ENCODE results near the gene RAB1A. TPM values are rescaled to one million over a fixed set of nuclear protein-coding genes. Genes with fewer than 3 reads are reported as not detected.
"Not testable (repeated sequence)": the region's sequence is repeated elsewhere in the genome, so short reads cannot be mapped to it uniquely, and the experiment has no call there.

RAB1A gene
- total RNA-seq, 2 experiments from 2014 or later = 71.8 to 75.8 TPM

GRCh38 chr2:65130664-65131175 lies 814 bp upstream of the RAB1A start:
- Mint-ChIP-seq H3K36me3 (ENCODE audit: low read depth) (peaks cover 13% of the 10 kb centered on the region), H3K27ac (peak overlapping the region; percentile 100)
- POLR2A ChIA-PET = interaction anchor here (0.6 to 2.0 kb wide), 6 partner anchors 11 to 97 kb away, joined by 3 to 11 read pairs (median 3); partner anchors contain the start of gene ACTR2

GRCh38 chr2:65129286-65129825 lies 550 bp downstream of the RAB1A start:
- ChIA-PET POLR2A (interaction anchor here (0.5 to 2.0 kb wide), 13 partner anchors 10 to 301 kb away, joined by 3 to 11 read pairs (median 3); partner anchors contain the start of gene ACTR2), CTCF (interaction anchor here (0.9 to 3.4 kb wide), 9 partner anchors 9 to 98 kb away, joined by 3 to 23 read pairs (median 4); partner anchors contain the start of gene ACTR2)
- no peak for TF ChIP-seq CTCF (IDR thresholded peaks at IDR 0.05)
- intact Hi-C loops (cut with micrococcal nuclease) = loop anchor here (5.0 kb wide), 1 partner anchor 62 kb away; no protein-coding TSS in a partner anchor
- H3K4me1 Mint-ChIP-seq (ENCODE audit: low read depth) = peaks cover 41% of the 10 kb centered on the region
- peak overlapping the region; percentile 100 for H3K4me3 Mint-ChIP-seq
- no peaks in the 10 kb centered on the region for H3K27me3 Mint-ChIP-seq
- peak; percentile 2 for ATAC-seq
- H3K36me3 Mint-ChIP-seq (ENCODE audit: low read depth) = peaks cover 18% of the 10 kb centered on the region
- no peaks in the 10 kb centered on the region for H3K9me3 Mint-ChIP-seq
- peak overlapping the region; percentile 100 for H3K27ac Mint-ChIP-seq
- peak; percentile 44 for DNase-seq

More at GRCh38 chr2:65130664-65131175, 814 bp upstream of the RAB1A start:
- intact Hi-C loops (cut with micrococcal nuclease) = no loop called here
- ATAC-seq (peak; percentile 3), DNase-seq (no peak)
- Mint-ChIP-seq H3K27me3 (no peaks in the 10 kb centered on the region), H3K9me3 (no peaks in the 10 kb centered on the region), H3K4me1 (ENCODE audit: low read depth) (peaks cover 30% of the 10 kb centered on the region), H3K4me3 (peak overlapping the region; percentile 100)
- no peak for TF ChIP-seq CTCF (IDR thresholded peaks at IDR 0.05)
- CTCF ChIA-PET = interaction anchor here (0.6 to 3.4 kb wide), 6 partner anchors 11 to 213 kb away, joined by 3 to 23 read pairs (median 3); partner anchors contain the start of gene CEP68

- intact Hi-C loops (cut with micrococcal nuclease) = loop anchor here (5.0 kb wide), 1 partner anchor 61 kb away; no protein-coding TSS in a partner anchor
- TF ChIP-seq CTCF (IDR thresholded peaks at IDR 0.05) = no peak
- no peaks in the 10 kb centered on the region for H3K9me3 Mint-ChIP-seq
- ChIA-PET CTCF (interaction anchor here (1.0 to 3.4 kb wide), 5 partner anchors 46 to 98 kb away, joined by 3 to 23 read pairs (median 4); partner anchors contain the start of genes ACTR2 and CEP68), POLR2A (interaction anchor here (0.5 to 2.0 kb wide), 11 partner anchors 9 to 149 kb away, joined by 3 to 11 read pairs (median 3); partner anchors contain the start of gene ACTR2)
- DNase-seq (peak; percentile 20), ATAC-seq (no peak)
- peak overlapping the region; percentile 100 for H3K27ac Mint-ChIP-seq
- H3K27me3 Mint-ChIP-seq = no peaks in the 10 kb centered on the region
- peak overlapping the region; percentile 100 for H3K4me3 Mint-ChIP-seq
- peaks cover 42% of the 10 kb centered on the region for H3K4me1 Mint-ChIP-seq (ENCODE audit: low read depth)
- peaks cover 19% of the 10 kb centered on the region for H3K36me3 Mint-ChIP-seq (ENCODE audit: low read depth)
Observed at GRCh38 chr2:65128297-65129190, 1.4 kb downstream of the RAB1A start.

GRCh38 chr2:65125457-65125856 lies 4.4 kb downstream of the RAB1A start:
- ChIA-PET CTCF (interaction anchor here (0.9 to 1.6 kb wide), 5 partner anchors 10 to 61 kb away, joined by 3 to 12 read pairs (median 3); no protein-coding TSS in a partner anchor), POLR2A (interaction anchor here (0.6 to 1.0 kb wide), 3 partner anchors 10 to 105 kb away, joined by 3 to 6 read pairs (median 4); no protein-coding TSS in a partner anchor)
- Mint-ChIP-seq H3K36me3 (ENCODE audit: low read depth) (peaks cover 24% of the 10 kb centered on the region), H3K4me1 (ENCODE audit: low read depth) (peaks cover 54% of the 10 kb centered on the region)
- intact Hi-C loops (cut with micrococcal nuclease) = loop anchor here (5.0 kb wide), 1 partner anchor 58 kb away; no protein-coding TSS in a partner anchor
- not testable (repeated sequence) for H3K27me3 Mint-ChIP-seq, H3K27ac Mint-ChIP-seq, H3K4me3 Mint-ChIP-seq, ATAC-seq, H3K9me3 Mint-ChIP-seq
- peak; percentile 54 for DNase-seq

- no peaks in the 10 kb centered on the region for H3K9me3 Mint-ChIP-seq
- ATAC-seq (no peak), DNase-seq (no peak)
- no peaks in the 10 kb centered on the region for H3K27me3 Mint-ChIP-seq
- TF ChIP-seq CTCF (IDR thresholded peaks at IDR 0.05) = no peak
- no peak overlapping the region for H3K4me3 Mint-ChIP-seq
- peaks cover 53% of the 10 kb centered on the region for H3K4me1 Mint-ChIP-seq (ENCODE audit: low read depth)
- H3K27ac Mint-ChIP-seq = no peak overlapping the region
- intact Hi-C loops (cut with micrococcal nuclease) = no loop called here
- ChIA-PET CTCF (interaction anchor here (1.1 kb wide), 1 partner anchor 58 kb away, joined by 3 read pairs; no protein-coding TSS in a partner anchor), POLR2A (interaction anchor here (0.6 to 1.4 kb wide), 4 partner anchors 9 to 589 kb away, joined by 3 read pairs; no protein-coding TSS in a partner anchor)
- peaks cover 17% of the 10 kb centered on the region for H3K36me3 Mint-ChIP-seq (ENCODE audit: low read depth)
Observed at GRCh38 chr2:65122313-65122712, 7.6 kb downstream of the RAB1A start.

Data from activated CD8-positive, alpha-beta T cell treated with anti-CD3 and anti-CD28 coated beads for 36 hours (primary cell).